PC-3 (cell line): ENCODE results near the gene HUWE1. TPM values are rescaled to one million over a fixed set of nuclear protein-coding genes. Genes with fewer than 3 reads are reported as not detected.
A peak's percentile ranks its signal among the peaks of the same experiment; 100 is the strongest.

Source experiments
- ATAC-seq: fragments of 200-7000 bp; cut with Tn5 transposase; 2 replicates; pipeline ENCODE4 v1.9.1; 2020; ENCODE audit warnings: mild to moderate bottlenecking, moderate library complexity
- BruUV-seq: library from RNA; stranded (reverse); fragments of 400-500 nt; replicated peaks from 2 replicates; lab custom pipeline; 2021; lab: Mats Ljungman, UMichigan
- CTCF ChIA-PET: fragments of 300-600 bp; sonication (Branson Sonifier 250); formaldehyde crosslinking; loops from one replicate; lab custom pipeline; 2022; ENCODE audit warnings: antibody characterized with exemption; lab: Charles Lee
- POLR2A ChIA-PET: fragments of 300-600 bp; sonication (Branson Sonifier 250); formaldehyde crosslinking; loops from one replicate; lab custom pipeline; 2022; ENCODE audit warnings: antibody characterized with exemption; ENCODE audit not compliant: unreplicated experiment; lab: Charles Lee
- DNase-seq: peaks from one replicate; pipeline ENCODE4 v3.0.0-alpha.2; 2015
- H2AFZ ChIP-seq: fragments of 300-600 bp; sonication (generic); 2 replicates; pipeline ENCODE4 v1.6.0; 2016; ENCODE audit warnings: antibody characterized with exemption, low read length
- H3F3A ChIP-seq: fragments of 300-600 bp; sonication (generic); one replicate; pipeline ENCODE4 v1.6.0; 2017; ENCODE audit warnings: antibody characterized with exemption, low read length, control low read depth, mild to moderate bottlenecking; ENCODE audit not compliant: unreplicated experiment
- H3K27ac ChIP-seq: fragments of 300-600 bp; sonication (generic); 2 replicates; pipeline ENCODE4 v1.5.1; 2016; ENCODE audit warnings: mild to moderate bottlenecking, low read length
- H3K27me3 ChIP-seq: fragments of 300-600 bp; sonication (generic); 2 replicates; pipeline ENCODE4 v1.6.1; 2016; ENCODE audit warnings: low read length, mixed read lengths
- H3K36me3 ChIP-seq: fragments of 300-600 bp; sonication (generic); 2 replicates; pipeline ENCODE4 v1.6.1; 2016; ENCODE audit warnings: low read depth, mixed run types, low read length, mixed read lengths
- H3K4me1 ChIP-seq: fragments of 300-600 bp; sonication (generic); 2 replicates; pipeline ENCODE4 v1.5.1; 2016; ENCODE audit warnings: low read length; ENCODE audit not compliant: insufficient read depth
- H3K4me2 ChIP-seq: fragments of 300-600 bp; sonication (generic); 2 replicates; pipeline ENCODE4 v1.6.0; 2016; ENCODE audit warnings: low read length
- H3K4me3 ChIP-seq: fragments of 300-600 bp; sonication (generic); 2 replicates; pipeline ENCODE4 v1.5.1; 2016; ENCODE audit warnings: mild to moderate bottlenecking, low read length, mixed read lengths
- H3K79me2 ChIP-seq: fragments of 300-600 bp; sonication (generic); 2 replicates; pipeline ENCODE4 v1.6.1; 2017; ENCODE audit warnings: low read length, mixed read lengths
- H3K9ac ChIP-seq: fragments of 300-600 bp; sonication (generic); 2 replicates; pipeline ENCODE4 v1.6.0; 2016; ENCODE audit warnings: mild to moderate bottlenecking, low read length
- H3K9me2 ChIP-seq: fragments of 300-600 bp; sonication (generic); replicated peaks from 2 replicates; pipeline ENCODE4 v1.6.1; 2016; ENCODE audit warnings: mixed run types, low read length, mixed read lengths
- H3K9me3 ChIP-seq: fragments of 300-600 bp; sonication (generic); 2 replicates; pipeline ENCODE4 v1.6.1; 2016; ENCODE audit warnings: low read length, mixed read lengths
- H4K20me1 ChIP-seq: fragments of 300-600 bp; sonication (generic); 2 replicates; pipeline ENCODE4 v1.6.1; 2016; ENCODE audit warnings: low read length, mixed read lengths
- CTCF ChIP-seq: fragments of 300-600 bp; sonication (generic); conservative IDR thresholded peaks from 2 replicates; pipeline ENCODE4 v1.5.1; 2017; ENCODE audit warnings: antibody characterized with exemption, low read depth, mild to moderate bottlenecking, low read length
- EZH2 ChIP-seq: fragments of 300-600 bp; sonication (generic); IDR thresholded peaks from one replicate; pipeline ENCODE4 v1.6.1; 2017; ENCODE audit warnings: antibody characterized with exemption, mild to moderate bottlenecking, low read length; ENCODE audit not compliant: unreplicated experiment
- EZH2phosphoT487 ChIP-seq: fragments of 300-600 bp; sonication (generic); IDR thresholded peaks from 2 replicates; pipeline ENCODE4 v1.6.1; 2018; ENCODE audit warnings: mild to moderate bottlenecking, antibody characterized with exemption, low read length, borderline replicate concordance
- intact Hi-C: fragments of 100-400 bp; cut with micrococcal nuclease; formaldehyde crosslinking; loops from 2 replicates; pipeline ENCODE4 v1.9.0; 2023
- total RNA-seq: library from RNA; depleted of rRNA; stranded (reverse); fragments of >200 nt; gene quantifications from 2 replicates; pipeline ENCODE4 v1.2.3, GENCODE V29; 2014

HUWE1 gene
- total RNA-seq, 1 experiment from 2014 or later, result 206 TPM

GRCh38 chrX:53486285-53486684 lies 200.2 kb downstream of the HUWE1 start:
- Histone ChIP-seq H4K20me1 (no peaks in the 10 kb centered on the region), H2AFZ (no peak overlapping the region), H3K27ac (no peak overlapping the region), H3K9me2 (no peaks in the 10 kb centered on the region), H3K27me3 (no peaks in the 10 kb centered on the region), H3K79me2 (no peaks in the 10 kb centered on the region), H3K4me2 (no peak overlapping the region), H3K4me1 (0 out of 2 replicates have a peak, but pooled peaks cover 5% of the 10 kb centered on the region), H3K9me3 (no peaks in the 10 kb centered on the region), H3K9ac (no peak overlapping the region), H3K36me3 (no peaks in the 10 kb centered on the region), H3F3A (no peaks in the 10 kb centered on the region), H3K4me3 (no peak overlapping the region)
- no TSS peak for BruUV-seq
- ChIA-PET POLR2A (no interaction called here), CTCF (no interaction called here)
- ATAC-seq, result no peak
- intact Hi-C loops, result no loop called here
- no peak for DNase-seq
- no peak for TF ChIP-seq EZH2phosphoT487
- no peak for TF ChIP-seq CTCF
- TF ChIP-seq EZH2, result no peak

GRCh38 chrX:53483838-53484405 lies 202.6 kb downstream of the HUWE1 start:
- intact Hi-C loops, result no loop called here
- no peak overlapping the region for H2AFZ ChIP-seq
- no peak overlapping the region for H3K27ac ChIP-seq
- POLR2A ChIA-PET, result no interaction called here
- 0 out of 2 replicates have a peak, but pooled peaks cover 5% of the 10 kb centered on the region for H3K4me1 ChIP-seq
- no peaks in the 10 kb centered on the region for H3K9me3 ChIP-seq
- H3K79me2 ChIP-seq, result no peaks in the 10 kb centered on the region
- no peaks in the 10 kb centered on the region for H3K27me3 ChIP-seq
- no peaks in the 10 kb centered on the region for H4K20me1 ChIP-seq
- H3F3A ChIP-seq, result no peaks in the 10 kb centered on the region
- no peak for TF ChIP-seq EZH2
- no peak for TF ChIP-seq EZH2phosphoT487
- TF ChIP-seq CTCF, result no peak
- no TSS peak for BruUV-seq
- no peaks in the 10 kb centered on the region for H3K36me3 ChIP-seq
- no peak overlapping the region for H3K9ac ChIP-seq
- H3K4me3 ChIP-seq, result no peak overlapping the region
- no peak overlapping the region for H3K4me2 ChIP-seq
- DNase-seq (peak; percentile 31), ATAC-seq (no peak)
- CTCF ChIA-PET, result no interaction called here
- no peaks in the 10 kb centered on the region for H3K9me2 ChIP-seq

GRCh38 chrX:53483416-53483815 lies 203.1 kb downstream of the HUWE1 start:
- TF ChIP-seq CTCF (no peak), EZH2 (no peak), EZH2phosphoT487 (no peak)
- no TSS peak for BruUV-seq
- H3K9me2 ChIP-seq, result no peaks in the 10 kb centered on the region
- no peaks in the 10 kb centered on the region for H3K9me3 ChIP-seq
- DNase-seq, result no peak
- H2AFZ ChIP-seq, result no peak overlapping the region
- H3K27ac ChIP-seq, result no peak overlapping the region
- H3K36me3 ChIP-seq, result no peaks in the 10 kb centered on the region
- ChIA-PET POLR2A (no interaction called here), CTCF (interaction anchor here (1.3 kb wide), 1 partner anchor 202 kb away, joined by 3 read pairs; the partner anchor contains the start of gene IQSEC2)
- H3K4me2 ChIP-seq, result no peak overlapping the region
- ATAC-seq, result no peak
- H3K4me1 ChIP-seq, result 0 out of 2 replicates have a peak, but pooled peaks cover 5% of the 10 kb centered on the region
- intact Hi-C loops, result no loop called here
- no peaks in the 10 kb centered on the region for H3K27me3 ChIP-seq
- H3K9ac ChIP-seq, result no peak overlapping the region
- no peaks in the 10 kb centered on the region for H3F3A ChIP-seq
- H3K79me2 ChIP-seq, result no peaks in the 10 kb centered on the region
- no peaks in the 10 kb centered on the region for H4K20me1 ChIP-seq
- H3K4me3 ChIP-seq, result no peak overlapping the region
